ENCODE measurements around the gene SCG5. TPM values are rescaled to one million over a fixed set of nuclear protein-coding genes. Genes with fewer than 3 reads are reported as not detected.

SCG5 gene
- total and polyA plus RNA-seq, 2 of the 13 experiments (the other 11 are each of a cell fraction or from before 2014, with no cell fraction given), result 2.3 to 3.5 TPM

DNA sequence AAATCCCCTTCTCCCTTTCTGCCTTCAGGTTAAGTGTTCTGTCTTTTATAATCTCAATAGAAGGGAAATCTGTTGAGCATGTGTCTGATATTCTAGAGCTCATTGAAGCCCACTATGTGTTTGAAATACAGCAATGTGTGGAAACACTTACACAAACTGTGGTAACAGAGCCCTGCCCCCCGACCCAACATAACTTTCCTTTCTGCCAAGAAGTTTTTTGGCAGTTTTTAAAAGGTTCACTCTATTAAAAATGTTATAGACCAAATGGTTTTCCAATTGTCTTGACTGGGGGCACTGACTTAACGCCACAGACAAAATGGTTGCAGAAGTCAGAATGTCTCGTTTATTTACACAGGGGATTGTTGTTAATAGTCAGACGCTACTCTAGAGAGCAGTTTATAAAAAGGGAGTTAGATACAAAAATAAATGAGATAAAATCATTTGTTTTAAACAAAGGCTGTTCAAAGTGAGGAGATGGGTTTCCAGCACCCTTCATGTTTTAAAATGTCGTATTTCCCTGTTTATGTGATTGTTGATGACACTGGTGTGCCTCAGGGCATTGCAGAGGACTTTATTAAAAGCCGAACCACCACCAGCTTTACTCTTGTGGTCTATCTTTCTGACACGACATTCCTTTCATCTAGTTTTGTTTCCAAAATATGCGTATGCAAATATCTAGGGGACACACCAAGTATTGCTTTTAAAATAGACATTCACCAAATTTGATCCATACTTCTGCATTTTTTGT, 49.6 kb downstream of the SCG5 start (continued):
- no peak for TF ChIP-seq ZNF350 (CRISPR knock-in tag; IDR thresholded peaks at IDR 0.05; ENCODE audit: borderline replicate concordance, low read depth)
- TF ChIP-seq ZNF766 (CRISPR knock-in tag; IDR thresholded peaks at IDR 0.05; ENCODE audit: borderline replicate concordance), result no peak
- TF ChIP-seq ZSCAN25 (CRISPR knock-in tag; IDR thresholded peaks at IDR 0.05), result no peak
- TF ChIP-seq, protein P1, sequence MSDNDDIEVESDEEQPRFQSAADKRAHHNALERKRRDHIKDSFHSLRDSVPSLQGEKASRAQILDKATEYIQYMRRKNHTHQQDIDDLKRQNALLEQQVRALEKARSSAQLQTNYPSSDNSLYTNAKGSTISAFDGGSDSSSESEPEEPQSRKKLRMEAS (IDR thresholded peaks at IDR 0.05), result no peak
- TF ChIP-seq SAP130 (CRISPR knock-in tag; IDR thresholded peaks at IDR 0.05; ENCODE audit: low read depth), result no peak

DNA sequence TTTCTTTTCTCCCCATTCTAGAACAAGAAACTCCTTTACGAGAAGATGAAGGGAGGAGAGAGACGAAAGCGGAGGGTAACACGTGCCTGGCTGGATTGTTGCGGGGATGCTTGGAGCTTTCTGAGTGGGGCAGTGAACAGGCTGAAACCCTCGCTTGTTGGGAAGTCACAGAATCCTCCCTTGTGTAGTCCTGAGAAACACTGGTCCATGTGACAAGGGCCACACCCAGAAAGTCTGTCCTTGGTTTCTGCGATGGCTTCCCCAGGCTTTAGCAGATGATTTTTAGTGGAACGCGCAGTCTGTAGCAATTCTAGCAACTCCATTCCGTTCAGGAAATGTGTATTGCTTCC, 50.2 kb downstream of the SCG5 start:
- Histone ChIP-seq H3K4me3 (replicated peaks in 1 of 3; ENCODE audit: insufficient read depth in 1 of 3, low read depth in 2 of 3, low read length in 3 of 3) (no peak overlapping the region), H3K36me3 (replicated peaks in 1 of 2; ENCODE audit: control insufficient read depth in 1 of 2, insufficient read depth in 2 of 2, low read length in 2 of 2) (no peaks in the 10 kb centered on the region), H3K27me3 (ENCODE audit: control insufficient read depth in 1 of 2, insufficient read depth in 2 of 2, low read length in 2 of 2) (no peaks in the 10 kb centered on the region; a peak in 1 of 5 replicates), H3K4me2 (ENCODE audit: low read depth, low read length) (no peak overlapping the region), H3K27ac (ENCODE audit: extremely low read length, insufficient read depth, low read length) (no peak overlapping the region), H4K20me1 (ENCODE audit: insufficient read depth, low read length) (no peaks in the 10 kb centered on the region), H3K79me2 (ENCODE audit: insufficient read depth, low read length) (no peaks in the 10 kb centered on the region), H3K4me1 (ENCODE audit: insufficient read depth, low read length) (peaks cover 14% of the 10 kb centered on the region), H3K9ac (ENCODE audit: insufficient read depth, low read depth, low read length) (no peak overlapping the region), H3K9me3 (ENCODE audit: low read length) (no peaks in the 10 kb centered on the region), H2AFZ (ENCODE audit: low read length) (no peak overlapping the region)
- in situ Hi-C loops (cut with HindIII; ENCODE audit: extremely low pct_ligation_motif_present, low pct_unique_long_range_greater_than_20kb), result no loop called here
- FAIRE-seq (no peak), ATAC-seq (no peak), DNase-seq (ENCODE audit: low spot score) (no peak)
- TF ChIP-seq KMT2B (CRISPR knock-in tag; IDR thresholded peaks at IDR 0.05), result no peak
- no peak for TF ChIP-seq MXI1 (IDR thresholded peaks at IDR 0.05; ENCODE audit: borderline replicate concordance, low read depth, low read length)
- intact Hi-C loops (cut with micrococcal nuclease; ENCODE audit: unreplicated experiment), result no loop called here
- no TSS peak for BruUV-seq (replicated peaks)
- ChIA-PET CTCF (ENCODE audit: low intra/inter-chr PET ratio, low total read pairs) (no interaction called here), POLR2A (no interaction called here)
- 93% methylated on average over 9 of the region's 10 CpGs for WGBS (ENCODE audit: low lambda C conversion rate)

DNA sequence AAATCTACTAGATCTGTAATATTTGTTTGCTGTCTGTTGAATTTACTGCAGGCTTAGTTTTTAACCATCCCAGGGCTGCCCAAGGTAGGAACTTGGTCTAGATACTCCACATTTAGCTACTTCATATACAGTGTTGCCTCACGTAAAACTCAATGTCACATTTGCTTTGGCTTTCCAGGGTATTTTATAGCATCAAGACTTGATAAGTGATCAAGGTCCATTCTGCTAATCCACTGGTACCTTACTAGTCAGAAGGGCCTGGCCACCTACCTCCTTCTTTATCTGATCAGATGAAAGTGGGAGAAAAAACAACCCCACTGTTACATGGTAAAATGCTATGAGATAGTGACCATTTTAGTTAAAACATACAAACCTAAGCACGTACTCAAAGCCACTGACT, 50.8 kb downstream of the SCG5 start:
- Histone ChIP-seq H2AFZ (ENCODE audit: low read length) (no peak overlapping the region), H3K9ac (ENCODE audit: insufficient read depth, low read depth, low read length) (no peak overlapping the region), H3K36me3 (replicated peaks in 1 of 2; ENCODE audit: control insufficient read depth in 1 of 2, insufficient read depth in 2 of 2, low read length in 2 of 2) (no peaks in the 10 kb centered on the region), H3K27me3 (ENCODE audit: control insufficient read depth in 1 of 2, insufficient read depth in 2 of 2, low read length in 2 of 2) (no peaks in the 10 kb centered on the region; a peak in 1 of 5 replicates), H3K4me2 (ENCODE audit: low read depth, low read length) (no peak overlapping the region), H3K79me2 (ENCODE audit: insufficient read depth, low read length) (no peaks in the 10 kb centered on the region), H3K9me3 (ENCODE audit: low read length) (no peaks in the 10 kb centered on the region), H3K4me1 (ENCODE audit: insufficient read depth, low read length) (peaks cover 11% of the 10 kb centered on the region), H4K20me1 (ENCODE audit: insufficient read depth, low read length) (no peaks in the 10 kb centered on the region), H3K27ac (ENCODE audit: extremely low read length, insufficient read depth, low read length) (no peak overlapping the region), H3K4me3 (replicated peaks in 1 of 3; ENCODE audit: insufficient read depth in 1 of 3, low read depth in 2 of 3, low read length in 3 of 3) (no peak overlapping the region)
- ATAC-seq, result no peak
- no peak for FAIRE-seq
- no TSS peak for BruUV-seq (replicated peaks)
- 82% methylated on average over 2 of the region's 2 CpGs for WGBS (ENCODE audit: low lambda C conversion rate)
- TF ChIP-seq, protein P2, sequence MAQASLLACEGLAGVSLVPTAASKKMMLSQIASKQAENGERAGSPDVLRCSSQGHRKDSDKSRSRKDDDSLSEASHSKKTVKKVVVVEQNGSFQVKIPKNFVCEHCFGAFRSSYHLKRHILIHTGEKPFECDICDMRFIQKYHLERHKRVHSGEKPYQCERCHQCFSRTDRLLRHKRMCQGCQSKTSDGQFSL (CRISPR knock-in tag; IDR thresholded peaks at IDR 0.05), result no peak
- TF ChIP-seq SMC3 (IDR thresholded peaks at IDR 0.05; ENCODE audit: low read length), result no peak
- no peak for TF ChIP-seq ARID2 (CRISPR knock-in tag; IDR thresholded peaks at IDR 0.05; ENCODE audit: borderline replicate concordance)
- TF ChIP-seq ZNF256 (CRISPR knock-in tag; conservative IDR thresholded peaks at IDR 0.05), result no peak
- TF ChIP-seq BHLHE40 (IDR thresholded peaks at IDR 0.05; ENCODE audit: low read length), result no peak
- TF ChIP-seq MZF1 (CRISPR knock-in tag; IDR thresholded peaks at IDR 0.05; ENCODE audit: borderline replicate concordance), result no peak
- TF ChIP-seq HOXD1 (CRISPR knock-in tag; IDR thresholded peaks at IDR 0.05), result no peak
- no peak for TF ChIP-seq TBP (CRISPR knock-in tag; IDR thresholded peaks at IDR 0.05)
- no peak for TF ChIP-seq PCBP1 (IDR thresholded peaks at IDR 0.05; ENCODE audit: borderline replicate concordance, low read depth, low read length)
- no peak for TF ChIP-seq ZSCAN21 (CRISPR knock-in tag; IDR thresholded peaks at IDR 0.05; ENCODE audit: borderline replicate concordance)
- TF ChIP-seq FOXP1 (IDR thresholded peaks at IDR 0.05), result no peak
- no peak for TF ChIP-seq FOXP1 (CRISPR knock-in tag; IDR thresholded peaks at IDR 0.05)
- TF ChIP-seq TMF1 (CRISPR knock-in tag; IDR thresholded peaks at IDR 0.05; ENCODE audit: low read depth), result no peak
- ChIA-PET CTCF (ENCODE audit: low intra/inter-chr PET ratio, low total read pairs) (no interaction called here), POLR2A (no interaction called here)
- in situ Hi-C loops (cut with HindIII; ENCODE audit: extremely low pct_ligation_motif_present, low pct_unique_long_range_greater_than_20kb), result no loop called here
- no peak for DNase-seq (ENCODE audit: low spot score)
- intact Hi-C loops (cut with micrococcal nuclease; ENCODE audit: unreplicated experiment), result no loop called here
